Vagina (tissue), 2 donors: Measurements from ENCODE around the gene SMARCAD1. TPM values are rescaled to one million over a fixed set of nuclear protein-coding genes. Genes with fewer than 3 reads are reported as not detected.
A peak's percentile ranks its signal among the peaks of the same experiment; 100 is the strongest.

Experiments used
- DNase-seq, 2 donors: peaks; one replicate each; pipeline ENCODE4 v3.0.0-alpha.2; 2017; ENCODE audit errors: extremely low spot score in 2 of 2
- H3K27ac ChIP-seq: fragments of 200-600 bp; sonication (generic); one replicate; pipeline ENCODE4 v1.5.1; 2019
- H3K27me3 ChIP-seq: fragments of 200-600 bp; sonication (generic); one replicate; pipeline ENCODE4 v1.5.1; 2019
- H3K36me3 ChIP-seq, 2 donors: fragments of 200-600 bp; sonication (generic); one replicate each; pipeline ENCODE4 v1.5.1; 2017 to 2019
- H3K4me1 ChIP-seq: fragments of 200-600 bp; sonication (generic); one replicate; pipeline ENCODE4 v1.5.1; 2019
- H3K4me3 ChIP-seq, 2 donors: fragments of 200-600 bp; sonication (generic); 1 replicate in 1 of 2; 2 replicates in 1 of 2; pipeline ENCODE4 v1.5.1; 2016 to 2019
- H3K9me3 ChIP-seq: fragments of 200-600 bp; sonication (generic); one replicate; pipeline ENCODE4 v1.5.1; 2019
- CTCF ChIP-seq, 3 experiments: fragments of 450-650 bp in 2 of 3; fragments of 200-600 bp in 1 of 3; sonication (generic) in 1 of 3; IDR thresholded peaks; one replicate each; pipeline ENCODE4 v1.5.1; 2017 to 2019; ENCODE audit warnings: antibody characterized with exemption in 3 of 3, mild to moderate bottlenecking in 2 of 3, moderate library complexity in 2 of 3
- POLR2A ChIP-seq, 2 donors: fragments of 450-650 bp; IDR thresholded peaks; one replicate each; pipeline ENCODE4 v1.6.1; 2017; ENCODE audit warnings: antibody characterized with exemption in 2 of 2, mild to moderate bottlenecking in 2 of 2, moderate library complexity in 2 of 2
- POLR2AphosphoS5 ChIP-seq, 2 donors: sonication (generic); formaldehyde crosslinking; IDR thresholded peaks; one replicate each; pipeline ENCODE4 v1.9.0; 2017; ENCODE audit warnings: antibody characterized with exemption in 2 of 2, mild to moderate bottlenecking in 2 of 2, low read depth in 1 of 2; ENCODE audit not compliant: insufficient read depth in 1 of 2
- intact Hi-C: fragments of 100-400 bp; cut with DNase I; formaldehyde crosslinking; loops from one replicate; pipeline ENCODE4 v1.15.1; 2023
- total RNA-seq: library from RNA; depleted of rRNA; stranded (reverse); fragments of >200 nt; gene quantifications from one replicate; pipeline ENCODE4 v1.2.3, GENCODE V29; 2016

The SMARCAD1 gene
- total RNA-seq, 1 donor from 2014 or later = 21.6 TPM

- Histone ChIP-seq H3K36me3 (peaks cover 0 to 17% of the 10 kb centered on the region in 2 donors), H3K27ac (no peak overlapping the region), H3K9me3 (no peaks in the 10 kb centered on the region), H3K4me1 (no peaks in the 10 kb centered on the region), H3K27me3 (no peaks in the 10 kb centered on the region), H3K4me3 (no peak overlapping the region)
- no peak for TF ChIP-seq POLR2A (IDR thresholded peaks at IDR 0.05)
- no peak for TF ChIP-seq CTCF (IDR thresholded peaks at IDR 0.05)
- no peak for TF ChIP-seq POLR2AphosphoS5 (IDR thresholded peaks at IDR 0.05; ENCODE audit: insufficient read depth in 1 of 2, low read depth in 1 of 2)
- intact Hi-C loops = no loop called here
- DNase-seq = no peak
Measured at GRCh38 chr4:94251094-94251493, 43.4 kb downstream of the SMARCAD1 start.

DNA sequence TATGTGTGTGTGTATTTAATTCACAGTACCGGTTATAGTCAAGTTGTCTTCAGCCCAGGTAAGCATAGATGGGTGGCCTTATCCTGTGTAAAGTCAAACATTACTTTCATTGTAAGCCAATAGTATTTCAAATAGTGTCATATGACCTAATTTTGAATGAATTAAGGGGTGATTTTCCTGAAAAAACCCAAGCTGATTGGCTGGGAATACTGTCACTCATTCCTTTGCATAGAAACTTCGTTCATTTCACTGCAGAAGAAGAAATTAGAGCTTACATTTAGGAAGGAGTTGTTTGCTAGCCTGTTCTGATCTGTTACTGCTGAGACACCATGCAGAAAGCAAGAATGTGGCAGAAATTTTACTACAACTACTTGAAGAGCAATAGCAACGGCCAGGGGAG lies 45.4 kb downstream of the SMARCAD1 start:
- Histone ChIP-seq H3K4me1 (no peaks in the 10 kb centered on the region), H3K4me3 (peak overlapping the region in 1 of 2 donors; percentile 17), H3K9me3 (no peaks in the 10 kb centered on the region), H3K27me3 (no peaks in the 10 kb centered on the region), H3K27ac (no peak overlapping the region), H3K36me3 (peaks cover 0 to 13% of the 10 kb centered on the region in 2 donors)
- intact Hi-C loops = no loop called here
- TF ChIP-seq POLR2AphosphoS5 (IDR thresholded peaks at IDR 0.05; ENCODE audit: insufficient read depth in 1 of 2, low read depth in 1 of 2) = no peak
- TF ChIP-seq CTCF (IDR thresholded peaks at IDR 0.05) = no peak
- TF ChIP-seq POLR2A (IDR thresholded peaks at IDR 0.05) = no peak
- no peak for DNase-seq

GRCh38 chr4:94256144-94256783 lies 48.6 kb downstream of the SMARCAD1 start:
- H3K27me3 ChIP-seq = no peaks in the 10 kb centered on the region
- peaks cover 0 to 11% of the 10 kb centered on the region in 2 donors for H3K36me3 ChIP-seq
- no peak overlapping the region for H3K27ac ChIP-seq
- H3K4me1 ChIP-seq = no peaks in the 10 kb centered on the region
- H3K9me3 ChIP-seq = no peaks in the 10 kb centered on the region
- TF ChIP-seq POLR2AphosphoS5 (IDR thresholded peaks at IDR 0.05; ENCODE audit: insufficient read depth in 1 of 2, low read depth in 1 of 2) (no peak), CTCF (IDR thresholded peaks at IDR 0.05) (no peak)
- H3K4me3 ChIP-seq = no peak overlapping the region
- no peak for DNase-seq
- intact Hi-C loops = no loop called here

DNA sequence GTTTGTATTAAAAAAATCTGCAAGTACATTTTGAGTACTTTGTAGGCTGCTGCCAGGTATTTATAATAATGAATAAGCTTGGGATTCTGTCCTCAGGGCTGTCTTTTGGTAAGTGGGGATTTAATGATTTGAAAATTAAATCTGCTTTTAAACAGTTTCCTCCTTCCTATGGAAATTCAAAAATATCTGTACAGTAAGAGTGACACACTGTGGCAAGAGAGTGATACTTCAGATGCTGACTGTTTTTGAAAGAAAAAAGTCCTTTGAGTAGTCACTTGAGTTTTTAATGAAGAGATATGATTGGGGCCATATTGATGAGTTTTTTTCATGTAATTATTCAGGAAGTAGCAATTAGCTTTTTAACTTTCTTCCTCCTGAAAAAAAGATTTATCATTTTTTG lies 49.2 kb downstream of the SMARCAD1 start:
- H3K27ac ChIP-seq = no peak overlapping the region
- TF ChIP-seq CTCF (IDR thresholded peaks at IDR 0.05) = no peak
- no peak for TF ChIP-seq POLR2AphosphoS5 (IDR thresholded peaks at IDR 0.05; ENCODE audit: insufficient read depth in 1 of 2, low read depth in 1 of 2)
- TF ChIP-seq POLR2A (IDR thresholded peaks at IDR 0.05) = no peak
- no peaks in the 10 kb centered on the region for H3K27me3 ChIP-seq
- peaks cover 0 to 11% of the 10 kb centered on the region in 2 donors for H3K36me3 ChIP-seq
- intact Hi-C loops = no loop called here
- H3K4me3 ChIP-seq = no peak overlapping the region
- DNase-seq = no peak
- H3K4me1 ChIP-seq = peaks cover 5% of the 10 kb centered on the region
- H3K9me3 ChIP-seq = no peaks in the 10 kb centered on the region

DNA sequence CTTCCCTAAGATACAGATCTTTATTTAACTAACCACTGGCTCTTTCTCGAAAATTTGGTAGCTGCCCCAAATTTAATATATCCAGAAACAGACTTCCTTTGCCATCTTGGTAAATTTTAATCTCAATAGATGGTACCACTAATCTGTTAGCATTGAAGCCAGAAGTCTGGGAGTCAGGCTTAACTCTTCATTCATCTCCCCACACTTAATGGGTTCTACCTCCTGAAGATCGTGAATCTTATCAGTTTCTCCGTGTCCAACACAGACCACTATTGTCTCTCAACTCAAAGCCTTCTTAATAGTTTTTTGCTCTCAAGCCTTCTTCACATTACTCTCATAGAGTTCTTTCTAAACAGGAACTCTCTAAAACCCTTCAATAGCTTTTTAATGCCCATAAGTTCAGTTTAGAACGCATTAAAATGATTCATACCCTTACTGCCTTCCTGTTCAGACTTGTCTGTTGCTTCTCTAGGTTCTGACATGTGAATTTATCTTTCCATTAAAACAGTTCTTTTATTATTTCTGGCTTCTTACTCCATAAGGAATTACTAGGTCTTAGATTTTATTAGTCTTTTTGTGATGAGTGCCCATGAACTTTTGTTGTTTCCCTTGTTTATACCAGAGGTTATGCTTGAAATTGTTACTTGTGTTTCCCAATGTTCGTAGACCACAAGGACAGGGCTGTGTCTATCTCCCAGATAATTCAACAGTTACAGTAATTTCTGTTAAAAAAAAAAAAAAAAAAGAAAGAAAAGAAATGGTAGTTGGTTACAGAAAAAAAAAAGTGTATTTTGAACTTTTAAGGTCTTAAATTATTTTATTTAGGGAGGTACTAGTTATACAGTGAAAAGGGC lies 54.7 kb downstream of the SMARCAD1 start:
- DNase-seq = no peak
- intact Hi-C loops = no loop called here
- H3K27ac ChIP-seq = no peak overlapping the region
- H3K9me3 ChIP-seq = no peaks in the 10 kb centered on the region
- H3K36me3 ChIP-seq = no peaks in the 10 kb centered on the region
- no peaks in the 10 kb centered on the region for H3K27me3 ChIP-seq
- no peak overlapping the region for H3K4me3 ChIP-seq
- TF ChIP-seq POLR2AphosphoS5 (IDR thresholded peaks at IDR 0.05; ENCODE audit: insufficient read depth in 1 of 2, low read depth in 1 of 2) = peak in 1 of 2 donors; percentile 60
- TF ChIP-seq POLR2A (IDR thresholded peaks at IDR 0.05) = no peak
- no peak for TF ChIP-seq CTCF (IDR thresholded peaks at IDR 0.05)
- peaks cover 9% of the 10 kb centered on the region for H3K4me1 ChIP-seq
